Measurements from ENCODE around the gene LAIR1.
"Not testable (repeated sequence)": the region's sequence is repeated elsewhere in the genome, so short reads cannot be mapped to it uniquely, and the experiment has no call there.

LAIR1 gene

DNA sequence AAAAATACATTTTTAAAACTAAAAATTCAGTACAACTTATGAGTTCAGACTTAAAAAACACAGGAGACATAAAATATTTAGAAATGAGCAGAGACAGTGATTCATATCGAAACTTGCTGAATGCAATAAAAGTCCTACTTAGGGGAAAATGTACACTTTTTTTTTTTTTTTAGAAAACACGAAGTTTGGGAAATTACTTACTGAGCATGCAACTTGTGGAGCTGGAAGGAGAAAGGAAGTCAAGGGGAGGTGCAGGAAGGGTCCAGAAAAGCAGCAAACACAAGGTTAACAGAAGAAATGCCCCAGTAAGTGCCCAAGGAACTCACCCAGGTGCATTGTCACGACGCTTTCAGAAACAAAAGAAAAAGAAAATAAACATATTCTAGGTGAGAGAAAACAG is 18.6 kb upstream of the LAIR1 start:
- DNase-seq (ENCODE audit: insufficient read length, low spot score) (no peak), FAIRE-seq (no peak)
- no peak for TF ChIP-seq POLR2AphosphoS5 (IDR thresholded peaks at IDR 0.05; ENCODE audit: low read depth, low read length)
- no peak for TF ChIP-seq POU2F2 (IDR thresholded peaks at IDR 0.05; ENCODE audit: low read depth, low read length)
- TF ChIP-seq POLR2A (IDR thresholded peaks at IDR 0.05; ENCODE audit: low read depth, low read length): no peak
- no peak for TF ChIP-seq TAF1 (IDR thresholded peaks at IDR 0.05; ENCODE audit: low read depth, low read length)
- no peak for TF ChIP-seq SPI1 (IDR thresholded peaks at IDR 0.05; ENCODE audit: low read depth, low read length)
- TF ChIP-seq PAX5 (IDR thresholded peaks at IDR 0.05; ENCODE audit: insufficient read depth, low read length, severe bottlenecking): no peak

DNA sequence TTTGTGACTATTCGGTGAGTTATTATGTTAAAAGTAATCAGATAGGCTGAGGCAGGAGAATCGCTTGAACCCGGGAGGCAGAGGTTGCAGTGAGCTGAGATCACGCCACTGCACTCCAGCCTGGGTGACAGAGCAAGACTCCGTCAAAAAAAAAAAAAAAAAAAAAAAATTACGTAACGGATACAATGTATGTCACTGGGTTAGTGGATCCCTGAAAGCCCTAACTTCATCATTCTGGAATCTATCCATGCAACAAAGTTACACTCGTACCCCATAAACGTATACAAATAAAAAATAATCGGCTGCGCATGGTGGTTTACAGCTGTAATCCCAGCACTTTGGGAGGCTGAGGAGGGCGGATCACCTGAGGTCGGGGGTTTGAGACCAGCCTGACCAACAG is 17.3 kb upstream of the LAIR1 start:
- not testable (repeated sequence) for DNase-seq (ENCODE audit: insufficient read length, low spot score); FAIRE-seq

DNA sequence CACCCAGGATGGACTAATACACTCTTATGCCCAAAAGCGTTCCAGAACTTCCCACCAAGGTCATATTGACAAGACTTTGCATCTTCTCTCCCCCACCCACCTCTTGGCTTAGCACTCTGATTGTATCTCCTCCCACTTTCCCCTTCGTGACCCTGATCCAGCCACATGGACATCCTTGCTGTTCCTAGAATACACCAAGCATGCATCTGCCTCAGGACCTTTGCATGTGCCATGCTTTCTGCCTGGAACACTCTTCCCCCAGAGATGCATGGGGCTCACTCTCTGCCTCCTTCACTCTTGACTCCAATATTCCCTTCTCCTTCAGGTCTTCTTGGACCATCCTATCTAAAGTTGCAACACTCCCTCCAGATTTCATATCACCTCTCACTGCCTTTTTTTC is 16.2 kb upstream of the LAIR1 start:
- FAIRE-seq (no peak), DNase-seq (ENCODE audit: insufficient read length, low spot score) (no peak)
- TF ChIP-seq TAF1 (IDR thresholded peaks at IDR 0.05; ENCODE audit: low read depth, low read length): no peak
- no peak for TF ChIP-seq POLR2A (IDR thresholded peaks at IDR 0.05; ENCODE audit: low read depth, low read length)
- TF ChIP-seq SPI1 (IDR thresholded peaks at IDR 0.05; ENCODE audit: low read depth, low read length): no peak
- TF ChIP-seq POU2F2 (IDR thresholded peaks at IDR 0.05; ENCODE audit: low read depth, low read length): no peak
- TF ChIP-seq PAX5 (IDR thresholded peaks at IDR 0.05; ENCODE audit: insufficient read depth, low read length, severe bottlenecking): no peak
- no peak for TF ChIP-seq POLR2AphosphoS5 (IDR thresholded peaks at IDR 0.05; ENCODE audit: low read depth, low read length)

DNA sequence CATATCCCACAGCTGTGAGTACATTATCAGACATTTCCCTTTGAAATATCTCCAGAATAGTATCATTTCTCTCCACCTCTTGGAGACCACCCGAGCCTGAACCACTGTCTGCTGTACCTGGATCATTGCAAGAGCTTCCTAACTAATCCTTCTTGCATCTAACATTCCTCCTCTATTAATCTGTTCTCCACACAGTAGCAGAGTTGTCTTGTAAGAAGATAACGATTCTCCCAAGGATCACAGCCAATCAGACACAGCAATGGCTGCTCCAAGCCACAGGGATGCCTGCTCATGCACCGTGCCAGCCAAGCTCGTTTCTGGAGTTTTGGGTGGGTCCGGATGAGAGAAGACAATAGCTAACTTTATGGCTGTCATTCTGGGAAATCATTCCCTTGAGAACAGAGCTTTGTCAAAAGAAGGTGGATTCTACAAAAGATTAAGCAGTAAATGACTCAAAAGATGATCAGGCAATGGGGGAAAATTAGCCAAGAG is 14.5 kb upstream of the LAIR1 start:
- FAIRE-seq: no peak
- TF ChIP-seq PAX5 (IDR thresholded peaks at IDR 0.05; ENCODE audit: insufficient read depth, low read length, severe bottlenecking) (no peak), POLR2A (IDR thresholded peaks at IDR 0.05; ENCODE audit: low read depth, low read length) (no peak)

DNA sequence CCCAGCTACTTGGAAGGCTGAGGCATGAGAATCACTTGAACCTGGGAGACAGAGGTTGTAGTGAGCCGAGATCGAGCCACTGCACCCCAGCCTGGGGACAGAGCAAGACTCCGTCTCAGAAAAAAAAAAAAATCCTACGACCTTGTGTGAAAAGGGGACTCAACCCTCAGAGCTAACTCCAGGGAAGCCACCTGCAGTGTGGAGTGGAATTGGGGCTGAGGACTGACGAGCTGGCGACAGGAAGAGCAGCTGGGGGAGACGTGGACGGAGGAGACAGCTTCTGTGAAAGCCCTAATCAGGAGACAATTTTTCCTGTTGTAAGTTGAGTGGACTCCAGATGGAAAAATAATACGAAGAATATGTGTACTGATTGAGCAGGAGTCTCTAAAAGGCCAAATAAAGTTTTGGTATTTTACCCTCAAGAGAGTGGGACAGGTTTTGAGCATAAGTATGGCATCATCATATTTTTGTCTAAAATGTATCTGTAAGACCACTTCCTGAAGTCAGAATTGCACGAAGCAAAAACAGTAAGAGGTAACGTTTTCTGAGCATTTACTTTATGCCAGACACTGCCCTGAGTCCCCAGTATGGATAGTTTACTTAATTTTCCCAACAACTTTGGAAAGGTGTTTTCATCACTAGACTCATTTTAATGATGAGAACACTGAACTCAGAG is 12.0 kb upstream of the LAIR1 start:
- DNase-seq (ENCODE audit: insufficient read length, low spot score) (no peak), FAIRE-seq (no peak)
- TF ChIP-seq POU2F2 (IDR thresholded peaks at IDR 0.05; ENCODE audit: low read depth, low read length): no peak
- no peak for TF ChIP-seq TAF1 (IDR thresholded peaks at IDR 0.05; ENCODE audit: low read depth, low read length)
- no peak for TF ChIP-seq POLR2A (IDR thresholded peaks at IDR 0.05; ENCODE audit: low read depth, low read length)
- TF ChIP-seq PAX5 (IDR thresholded peaks at IDR 0.05; ENCODE audit: insufficient read depth, low read length, severe bottlenecking): no peak
- no peak for TF ChIP-seq SPI1 (IDR thresholded peaks at IDR 0.05; ENCODE audit: low read depth, low read length)
- TF ChIP-seq POLR2AphosphoS5 (IDR thresholded peaks at IDR 0.05; ENCODE audit: low read depth, low read length): no peak

More for the DNA sequence above, 14.5 kb upstream of the LAIR1 start:
- DNase-seq (ENCODE audit: insufficient read length, low spot score): no peak

DNA sequence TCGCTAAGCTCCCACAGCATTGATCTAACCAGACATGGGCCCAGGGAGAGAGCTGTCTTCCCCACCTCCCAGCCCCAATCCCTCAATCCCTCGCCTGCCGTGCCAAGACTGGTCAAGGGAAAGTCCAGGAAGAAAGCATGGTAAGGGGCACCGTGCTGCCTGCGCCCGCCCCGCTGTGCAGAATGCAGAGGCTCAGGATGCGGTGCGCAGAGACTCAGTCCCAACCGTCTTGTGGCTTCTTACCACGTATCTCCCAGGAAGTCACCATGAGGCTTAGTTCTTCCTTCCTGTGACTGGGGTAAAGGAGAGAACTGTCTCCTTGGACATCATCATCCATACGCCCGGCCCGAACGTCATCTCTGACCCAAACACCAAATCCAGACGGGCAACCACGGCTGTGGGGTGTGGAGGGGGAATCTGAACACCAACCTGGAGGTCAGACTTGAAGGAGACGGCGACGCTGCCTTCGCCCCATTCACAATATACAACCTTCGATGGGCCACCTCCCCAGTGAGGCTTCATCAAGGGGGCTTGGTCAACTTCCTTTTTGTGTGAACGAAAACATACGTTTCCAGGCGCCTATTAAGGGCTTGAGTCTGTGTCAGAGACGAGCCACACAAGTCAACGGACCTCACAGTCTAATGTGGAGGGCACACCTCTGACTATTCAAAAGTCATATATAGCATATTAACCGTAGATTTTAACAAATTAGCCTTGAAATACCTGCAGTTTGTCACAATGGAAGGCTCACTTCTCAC is 10.6 kb upstream of the LAIR1 start:
- peak; percentile 35 for FAIRE-seq
- not testable (repeated sequence) for DNase-seq (ENCODE audit: insufficient read length, low spot score)

DNA sequence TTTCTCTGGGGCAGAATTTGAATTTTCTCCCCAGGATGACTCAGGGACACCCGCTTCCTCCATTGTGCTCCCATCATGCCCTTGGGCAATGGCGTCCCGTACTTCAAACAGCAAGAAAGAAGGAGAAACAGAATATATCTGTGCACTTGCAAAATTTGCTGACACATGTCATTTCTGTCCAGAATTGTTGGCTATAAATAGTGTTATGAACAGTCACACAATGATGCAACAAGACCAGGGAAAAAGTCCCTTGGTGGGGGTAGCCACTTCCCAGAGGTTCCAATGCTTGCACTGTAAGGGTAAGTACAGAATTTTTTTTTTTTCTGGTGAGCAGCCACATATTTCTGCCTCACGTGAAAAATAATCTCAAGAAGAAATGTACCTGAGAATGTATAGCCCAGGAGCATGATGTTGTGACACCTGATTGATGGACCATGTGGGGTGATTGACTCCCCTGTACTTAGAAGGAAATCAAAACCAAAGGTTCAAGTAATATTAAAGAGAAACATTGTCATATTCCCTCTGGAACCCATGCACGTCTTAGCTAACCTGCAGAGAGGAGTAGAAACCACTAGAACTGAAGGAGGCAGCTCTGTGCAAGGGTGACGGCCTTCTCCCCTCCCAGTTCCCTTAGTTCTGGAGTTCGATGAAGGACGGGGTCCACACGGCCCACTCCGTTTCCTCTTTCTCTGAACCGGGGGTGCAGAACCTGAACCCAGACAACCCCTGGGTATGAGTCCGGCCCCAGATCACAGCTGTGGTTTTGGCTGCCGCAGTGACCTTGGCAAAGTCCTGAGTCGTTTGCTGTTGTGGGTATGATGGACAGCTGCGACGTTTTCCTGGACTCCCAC is 9.3 kb upstream of the LAIR1 start:
- DNase-seq (ENCODE audit: insufficient read length, low spot score) (no peak), FAIRE-seq (no peak)
- no peak for TF ChIP-seq POLR2A (IDR thresholded peaks at IDR 0.05; ENCODE audit: low read depth, low read length)
- no peak for TF ChIP-seq TAF1 (IDR thresholded peaks at IDR 0.05; ENCODE audit: low read depth, low read length)
- no peak for TF ChIP-seq PAX5 (IDR thresholded peaks at IDR 0.05; ENCODE audit: insufficient read depth, low read length, severe bottlenecking)
- TF ChIP-seq POU2F2 (IDR thresholded peaks at IDR 0.05; ENCODE audit: low read depth, low read length): no peak
- no peak for TF ChIP-seq POLR2AphosphoS5 (IDR thresholded peaks at IDR 0.05; ENCODE audit: low read depth, low read length)
- no peak for TF ChIP-seq SPI1 (IDR thresholded peaks at IDR 0.05; ENCODE audit: low read depth, low read length)

DNA sequence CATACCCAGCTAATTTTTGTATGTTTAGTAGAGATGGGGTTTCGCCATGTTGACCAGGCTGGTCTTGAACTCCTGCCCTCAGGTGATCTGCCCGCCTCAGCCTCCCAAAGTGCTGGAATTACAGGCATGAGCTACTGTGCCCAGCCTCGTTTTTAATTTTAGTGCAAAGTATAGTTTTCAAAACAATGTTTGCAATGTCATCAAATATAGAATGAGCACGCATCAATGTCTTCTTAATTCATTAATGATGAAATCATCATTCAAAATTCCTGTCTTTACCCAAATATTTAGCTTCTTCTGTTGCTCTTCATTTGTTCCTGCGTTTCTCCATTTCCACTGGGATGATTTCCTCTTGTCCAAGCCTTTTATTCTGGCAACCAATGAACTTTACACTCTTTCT is 6.7 kb upstream of the LAIR1 start:
- not testable (repeated sequence) for DNase-seq (ENCODE audit: insufficient read length, low spot score); FAIRE-seq

DNA sequence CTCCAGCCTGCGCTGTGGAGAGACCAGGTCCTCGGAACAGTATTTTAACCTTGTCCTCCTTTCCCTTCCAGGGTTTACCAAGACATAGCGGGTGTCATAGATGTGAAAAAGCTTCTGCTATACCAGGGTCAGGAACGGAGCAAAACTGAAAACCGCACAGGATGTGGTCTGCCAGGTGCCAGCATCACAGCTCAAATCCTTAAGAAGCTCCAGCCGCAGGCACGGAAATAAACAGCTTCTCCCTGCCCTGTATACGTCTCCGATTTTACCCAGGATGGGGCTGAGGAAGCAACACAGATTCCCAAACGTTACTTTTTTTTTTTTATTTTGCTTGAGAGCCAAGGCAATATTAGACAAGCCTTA is 5.7 kb upstream of the LAIR1 start:
- not testable (repeated sequence) for DNase-seq (ENCODE audit: insufficient read length, low spot score)
- FAIRE-seq: peak; percentile 79

DNA sequence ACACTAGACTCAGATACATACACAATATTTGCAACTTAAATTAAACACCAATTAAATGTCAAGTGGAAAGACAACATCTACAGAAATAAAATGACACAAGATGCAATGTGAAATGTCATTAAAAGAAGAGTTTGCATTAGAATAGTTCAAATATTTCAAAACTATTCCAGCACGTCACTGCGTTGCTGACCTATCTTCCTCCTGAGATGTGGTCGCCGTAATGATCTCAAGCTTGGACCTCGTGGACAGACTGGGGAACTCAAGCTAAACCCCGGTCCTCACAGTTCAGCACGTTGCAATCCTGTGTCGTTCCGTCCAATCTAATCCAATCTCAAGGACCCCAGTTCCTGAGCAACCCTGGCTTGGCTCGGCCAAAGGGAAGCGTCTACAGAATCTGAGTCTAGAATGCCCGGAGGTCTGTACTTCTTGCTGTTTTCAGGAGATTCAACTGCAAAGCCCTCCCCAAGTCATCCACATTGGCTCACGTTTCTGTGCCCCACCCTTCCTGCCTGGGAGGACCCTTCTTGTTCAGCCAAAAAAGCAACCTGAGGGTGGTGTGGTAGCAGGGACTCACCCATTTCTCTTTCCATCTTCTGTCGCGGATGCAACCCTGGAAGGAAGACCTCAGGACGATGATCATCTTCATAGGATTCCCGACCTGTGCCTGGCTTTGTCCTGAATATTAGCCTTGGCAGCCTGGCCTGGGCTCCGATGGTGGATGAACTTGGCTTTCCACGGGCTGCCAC is 5.1 kb upstream of the LAIR1 start:
- FAIRE-seq: peak; percentile 52
- not testable (repeated sequence) for DNase-seq (ENCODE audit: insufficient read length, low spot score)

All from GM12891 (cell line).